GM19351 (cell line): ENCODE measurements around the gene CLEC3B.
"Not testable (repeated sequence)": the region's sequence is repeated elsewhere in the genome, so short reads cannot be mapped to it uniquely, and the experiment has no call there.

ENCODE experiments used
- ATAC-seq: cut with Tn5 transposase; IDR thresholded peaks from one replicate; pipeline ENCODE4 v1.9.1; 2021; ENCODE audit warnings: mild to moderate bottlenecking, moderate library complexity; ENCODE audit not compliant: unreplicated experiment

The CLEC3B gene

DNA sequence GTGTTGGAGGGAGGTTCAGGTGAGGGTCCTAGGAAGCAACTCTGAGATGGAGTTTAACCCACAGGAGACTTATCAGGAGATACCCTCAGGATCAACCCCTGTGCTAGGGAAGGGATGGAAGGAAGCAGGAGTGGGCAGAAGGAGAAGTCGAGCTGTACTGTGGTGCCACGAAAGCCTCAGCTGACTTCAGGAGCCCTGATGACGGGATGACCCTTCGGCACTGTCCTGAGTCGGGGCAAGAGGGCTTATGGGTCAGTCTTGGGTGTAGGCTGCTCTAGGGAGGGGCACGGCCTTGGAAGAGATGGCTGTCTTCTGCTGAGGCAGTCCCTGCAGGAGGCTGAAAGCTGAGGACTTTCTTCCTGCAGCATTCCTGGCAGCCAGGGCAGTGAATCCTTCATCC lies 7.7 kb downstream of the CLEC3B start:
- ATAC-seq: no peak

DNA sequence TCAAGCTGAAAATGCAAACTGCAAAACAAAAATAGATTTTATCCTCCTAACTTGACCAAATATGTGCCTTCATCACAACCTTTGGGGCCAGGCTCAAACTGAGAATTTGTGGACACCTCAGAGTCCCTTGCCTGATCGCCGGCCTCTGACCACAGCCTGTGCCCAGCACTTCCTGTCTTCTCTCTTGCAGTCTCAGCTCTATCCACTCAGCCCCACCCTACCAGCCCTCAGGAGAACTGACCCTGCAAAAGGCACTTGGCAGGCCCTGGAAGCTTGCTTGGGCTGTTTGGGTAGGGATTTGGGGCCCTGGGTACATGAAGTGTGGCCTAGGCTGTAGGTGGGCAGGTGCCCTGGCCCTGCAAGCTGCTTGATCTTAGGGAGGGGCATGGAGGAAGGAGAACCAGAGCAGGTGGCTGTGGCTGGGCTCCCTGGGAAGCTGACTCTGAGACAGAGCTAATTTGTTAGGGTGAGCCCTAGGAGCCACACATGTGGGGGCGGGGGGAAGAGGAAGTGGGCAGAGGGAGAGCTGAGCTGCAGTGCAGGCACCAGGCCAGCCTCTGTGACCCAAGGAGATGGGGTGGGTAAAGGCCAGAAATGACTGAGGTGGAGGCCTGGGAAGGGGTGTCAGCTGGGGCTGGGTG lies 8.6 kb downstream of the CLEC3B start:
- ATAC-seq: no peak

DNA sequence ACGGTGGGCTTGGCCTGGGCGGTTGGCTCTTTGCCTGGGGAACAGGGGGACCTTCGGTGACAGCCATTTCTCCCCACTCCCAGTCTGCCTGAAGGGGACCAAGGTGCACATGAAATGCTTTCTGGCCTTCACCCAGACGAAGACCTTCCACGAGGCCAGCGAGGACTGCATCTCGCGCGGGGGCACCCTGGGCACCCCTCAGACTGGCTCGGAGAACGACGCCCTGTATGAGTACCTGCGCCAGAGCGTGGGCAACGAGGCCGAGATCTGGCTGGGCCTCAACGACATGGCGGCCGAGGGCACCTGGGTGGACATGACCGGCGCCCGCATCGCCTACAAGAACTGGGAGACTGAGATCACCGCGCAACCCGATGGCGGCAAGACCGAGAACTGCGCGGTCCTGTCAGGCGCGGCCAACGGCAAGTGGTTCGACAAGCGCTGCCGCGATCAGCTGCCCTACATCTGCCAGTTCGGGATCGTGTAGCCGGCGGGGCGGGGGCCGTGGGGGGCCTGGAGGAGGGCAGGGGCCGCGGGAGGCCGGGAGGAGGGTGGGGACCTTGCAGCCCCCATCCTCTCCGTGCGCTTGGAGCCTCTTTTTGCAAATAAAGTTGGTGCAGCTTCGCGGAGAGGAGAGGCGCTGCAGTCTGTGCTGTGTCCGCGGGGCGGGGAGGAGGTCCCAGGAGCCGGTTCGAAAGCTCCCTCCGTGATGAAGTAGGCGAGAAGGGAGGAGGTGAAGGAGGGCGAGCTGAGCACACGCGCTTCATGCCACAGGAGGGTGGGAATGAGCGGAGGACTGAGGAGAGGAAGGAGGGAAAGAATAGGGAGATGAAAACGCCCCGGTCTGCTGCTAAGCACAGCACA lies 9.6 kb downstream of the CLEC3B start:
- ATAC-seq: no peak

DNA sequence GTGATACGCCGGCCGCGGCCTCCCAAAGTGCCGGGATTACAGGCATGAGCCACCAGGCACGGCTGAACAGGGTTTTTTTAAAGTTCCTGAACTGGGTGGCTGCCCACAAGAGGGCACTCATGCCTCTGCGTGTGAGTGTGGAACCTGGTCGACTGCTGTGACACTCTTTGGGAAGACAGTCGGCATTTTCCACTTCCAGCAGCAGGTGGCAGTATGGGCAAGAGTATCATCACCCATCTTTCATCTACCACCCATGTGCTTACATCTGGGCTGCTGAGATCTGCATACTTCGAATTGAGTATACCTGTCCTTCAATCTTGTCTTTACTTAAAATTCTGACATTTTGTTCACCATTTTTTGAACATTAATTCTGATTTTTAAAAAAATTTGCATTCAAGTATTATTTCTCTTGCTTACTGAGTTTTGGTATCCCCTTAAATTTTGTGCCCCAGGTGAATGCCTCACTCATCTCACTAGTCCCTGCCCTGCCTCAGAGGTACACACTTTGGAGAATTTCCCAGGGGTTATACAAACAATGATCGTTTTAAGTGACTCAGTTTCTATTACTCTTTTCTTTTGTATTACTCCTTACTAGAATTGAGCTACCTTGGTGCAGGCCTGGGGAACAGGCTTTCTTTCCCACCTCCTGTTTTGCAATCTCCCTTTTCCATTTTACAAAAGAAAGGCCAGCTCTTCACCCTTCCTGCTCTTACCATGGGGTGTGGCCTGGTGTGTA lies 11.8 kb downstream of the CLEC3B start:
- ATAC-seq: peak; percentile 72

DNA sequence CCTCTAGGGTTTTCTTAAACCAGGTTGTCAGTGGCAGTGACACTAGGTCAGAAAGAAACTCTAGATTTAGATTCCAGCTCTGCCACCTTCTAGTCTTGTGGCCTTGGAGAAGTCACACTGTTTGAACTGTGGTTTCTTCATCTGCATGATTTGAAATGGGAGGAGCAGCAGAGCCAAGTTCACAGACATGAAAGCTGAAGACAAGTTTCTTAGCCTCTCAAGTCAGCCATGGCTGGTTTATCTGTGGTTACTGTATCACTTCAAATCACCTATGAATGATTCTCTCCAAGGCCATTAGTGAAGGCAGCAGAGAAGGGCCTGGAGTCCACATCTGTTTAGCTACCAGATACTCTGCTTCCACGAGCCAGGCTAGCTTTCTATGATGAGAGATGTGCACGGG lies 15.6 kb downstream of the CLEC3B start:
- ATAC-seq: no peak

DNA sequence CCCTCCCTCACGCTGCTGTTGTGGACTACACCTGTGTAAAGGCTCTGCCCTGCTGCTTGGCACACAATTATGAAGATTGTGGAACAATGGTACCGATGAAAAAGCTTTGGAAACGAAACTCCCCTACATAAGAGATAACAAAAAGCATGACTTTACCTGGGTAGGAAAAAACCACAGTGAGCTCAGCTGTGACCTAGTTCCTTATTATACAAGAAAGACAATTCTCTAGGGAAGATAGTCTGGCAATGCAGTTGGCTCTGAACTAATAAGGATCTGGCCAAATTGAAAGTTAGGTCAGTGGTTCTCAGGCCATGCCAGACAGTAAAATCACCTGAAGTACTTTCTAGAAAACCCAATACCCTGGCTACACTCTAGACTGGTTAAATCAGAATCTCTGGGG lies 16.1 kb downstream of the CLEC3B start:
- no peak for ATAC-seq

DNA sequence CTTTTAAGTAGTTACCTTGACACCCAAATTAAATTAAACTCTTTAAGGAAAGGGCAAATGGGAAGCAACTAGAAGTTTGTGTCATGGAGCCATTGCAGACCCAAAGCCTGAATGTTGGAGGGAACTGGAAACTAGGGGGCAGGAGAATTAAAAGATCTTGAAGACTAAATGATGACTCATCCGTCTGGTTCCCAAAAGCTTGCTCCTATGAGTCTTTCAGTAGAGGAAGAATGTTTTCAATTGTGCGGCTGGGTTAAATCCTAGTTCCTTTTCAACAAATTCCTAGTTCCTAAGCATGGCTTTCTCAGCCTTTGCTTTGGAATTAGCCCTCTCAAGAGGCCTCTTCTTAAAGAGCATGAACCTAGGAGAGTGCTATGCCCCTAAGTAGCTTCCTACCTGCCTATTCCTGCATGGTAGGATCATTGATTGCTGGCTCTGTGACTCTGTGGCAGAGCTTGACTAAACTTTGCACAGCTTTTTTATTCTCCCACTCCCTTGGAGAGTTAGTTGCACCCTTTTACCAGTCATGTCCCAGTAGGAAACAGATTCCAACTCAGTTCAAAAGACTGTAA lies 17.7 kb downstream of the CLEC3B start:
- no peak for ATAC-seq

DNA sequence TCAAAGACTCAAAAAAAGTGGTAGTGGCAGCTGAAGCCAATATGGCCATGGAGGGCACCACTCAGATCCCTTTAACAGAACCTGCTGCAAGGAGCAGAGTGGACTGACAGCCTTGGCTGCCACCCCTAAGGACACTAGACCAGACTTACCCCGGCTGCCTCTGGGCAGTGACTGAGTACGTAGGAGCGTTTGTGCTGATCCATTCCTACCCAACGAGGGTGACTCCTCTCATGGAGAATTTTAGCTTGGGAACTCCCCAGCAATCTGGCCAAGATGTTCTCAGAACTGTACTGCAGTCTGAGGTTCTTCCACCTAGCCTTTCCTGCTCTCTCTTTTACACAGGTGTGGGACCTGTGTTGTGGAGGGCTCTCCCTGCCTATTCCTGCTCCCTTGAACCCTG lies 22.1 kb downstream of the CLEC3B start:
- no peak for ATAC-seq

DNA sequence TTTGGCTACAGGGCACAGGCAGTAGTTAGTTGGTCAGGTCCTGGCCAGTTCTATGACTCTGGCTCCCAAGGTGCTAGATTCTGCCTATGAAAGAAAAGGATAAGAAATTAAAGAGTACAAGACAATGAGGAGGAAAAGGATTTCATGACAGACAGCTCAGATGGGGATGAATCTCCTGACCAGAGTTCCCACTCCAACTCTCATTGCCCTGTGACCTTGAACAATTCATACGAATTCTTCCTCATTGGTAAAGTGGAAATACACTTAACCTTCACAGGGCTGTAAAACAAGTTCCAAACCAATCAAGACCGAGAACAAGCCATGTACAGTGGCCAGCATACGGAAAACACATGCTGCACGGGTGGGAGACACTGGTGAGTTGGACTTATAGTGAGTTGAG lies 23.7 kb downstream of the CLEC3B start:
- ATAC-seq: no peak

DNA sequence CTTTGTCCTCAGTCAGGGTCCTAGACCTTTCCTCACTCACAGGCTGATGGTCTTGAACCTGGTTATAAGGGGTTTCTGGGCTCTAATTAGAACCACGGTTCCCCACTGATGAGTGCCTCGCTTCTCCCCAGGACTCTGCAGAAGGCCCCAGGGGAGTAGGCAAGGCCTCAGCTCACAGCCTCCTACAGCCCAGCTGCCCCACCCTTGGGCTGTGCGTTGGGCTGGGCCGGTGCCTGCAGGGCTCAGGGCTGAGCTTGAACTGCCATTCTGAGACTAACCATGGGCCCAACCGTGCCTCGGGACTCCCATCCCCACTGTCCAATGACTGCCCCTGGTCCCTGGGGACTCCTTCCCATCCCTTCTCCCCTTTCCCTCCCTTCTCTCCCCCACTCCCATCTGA lies 25.6 kb downstream of the CLEC3B start:
- ATAC-seq: no peak

DNA sequence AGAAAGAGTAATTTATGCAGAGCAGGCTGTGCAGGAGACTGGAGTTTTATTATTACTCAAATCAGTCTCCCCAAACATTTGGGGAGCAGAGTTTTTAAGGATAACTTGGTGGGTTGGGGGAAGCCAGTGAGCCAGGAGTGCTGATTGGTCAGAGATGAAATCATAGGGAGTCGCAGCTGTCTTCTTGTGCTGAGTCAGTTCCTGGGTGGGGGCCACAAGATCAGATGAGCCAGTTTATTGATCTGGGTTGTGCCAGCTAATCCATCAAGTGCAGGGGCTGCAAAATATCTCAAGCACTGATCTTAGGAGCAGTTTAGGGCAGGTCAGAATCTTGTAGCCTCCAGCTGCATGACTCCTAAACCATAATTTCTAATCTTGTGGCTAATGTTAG lies 27.7 kb downstream of the CLEC3B start:
- ATAC-seq: not testable (repeated sequence)

DNA sequence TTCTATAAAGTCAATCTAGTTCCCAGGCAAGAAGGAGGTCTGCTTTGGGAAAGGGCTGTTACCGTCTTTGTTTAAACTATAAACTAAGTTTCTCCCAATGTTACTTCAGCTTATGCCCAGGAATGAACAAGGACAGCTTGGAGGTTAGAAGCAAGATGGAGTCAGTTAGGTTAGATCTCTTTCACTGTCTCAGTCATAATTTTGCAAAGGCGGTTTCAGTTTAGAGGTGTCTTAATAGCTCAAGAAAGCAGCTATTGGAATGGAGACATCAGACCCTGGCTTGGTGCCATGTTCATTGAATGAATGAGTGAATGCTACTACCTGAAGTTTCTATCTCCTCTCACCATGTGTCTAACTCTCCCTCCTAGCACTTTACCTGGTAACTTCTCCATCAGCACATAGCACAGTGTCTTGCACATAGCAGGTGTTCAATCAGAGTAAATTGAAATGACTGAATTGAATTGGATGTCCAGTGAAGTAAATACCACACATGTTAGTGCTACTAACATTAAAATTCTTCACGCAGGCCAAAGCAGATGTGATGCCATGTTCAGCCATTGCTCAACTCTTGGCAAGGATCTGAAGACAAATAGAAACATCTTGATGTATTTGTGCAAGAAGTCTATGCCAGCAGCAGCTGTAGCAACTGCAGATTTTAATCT lies 28.2 kb downstream of the CLEC3B start:
- ATAC-seq: no peak

DNA sequence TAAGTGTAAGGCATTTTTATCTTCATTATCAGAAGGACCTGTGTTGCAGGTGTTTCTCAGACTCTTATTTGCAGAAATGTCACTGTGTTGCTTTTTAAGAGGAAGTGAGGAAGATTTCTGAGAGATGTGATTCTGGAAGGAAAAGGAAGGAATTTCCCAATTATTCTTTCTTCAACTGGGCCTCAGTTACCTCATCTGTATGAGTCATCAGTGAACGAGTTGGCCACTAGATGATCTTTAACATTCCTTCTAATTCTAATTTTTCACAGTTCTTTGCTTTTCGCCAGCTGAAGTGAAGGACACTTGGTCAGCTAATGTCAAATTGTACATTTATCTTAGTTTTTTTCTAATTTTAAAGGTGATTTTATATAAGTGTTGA lies 28.9 kb downstream of the CLEC3B start:
- no peak for ATAC-seq

DNA sequence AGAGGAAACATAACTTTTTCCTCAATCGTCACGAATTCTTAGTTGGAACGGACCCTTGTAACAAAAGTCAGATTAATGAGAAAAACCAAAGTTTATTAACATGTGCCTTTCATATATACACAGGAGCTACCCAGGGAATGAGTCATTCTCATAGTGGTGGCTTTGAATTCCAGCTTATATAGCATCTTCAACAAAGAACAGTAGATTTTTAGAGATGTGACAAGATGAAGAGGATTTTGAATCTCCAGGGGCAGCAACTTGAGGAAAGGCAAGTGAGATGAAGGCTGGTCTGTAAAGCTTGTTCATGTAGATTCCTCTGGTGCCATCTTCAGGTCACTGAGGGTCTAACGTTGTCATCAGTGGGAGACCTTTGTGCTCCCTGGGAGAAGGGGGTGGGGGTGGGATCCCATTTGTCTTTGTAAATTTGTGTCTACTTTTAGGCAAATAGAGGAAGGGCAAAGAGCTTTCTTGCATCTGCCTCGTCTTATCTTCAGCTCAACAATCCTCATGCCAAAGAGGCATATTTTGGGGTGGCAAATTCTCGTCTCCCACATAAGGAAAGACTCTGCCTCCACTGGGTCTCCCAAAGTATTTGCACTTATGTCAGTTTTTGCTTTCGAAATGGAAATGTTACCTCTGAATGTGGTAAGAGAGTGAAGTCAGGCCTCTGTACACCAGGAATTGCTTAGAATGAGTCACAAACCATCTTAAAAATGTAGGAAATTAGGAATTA lies 29.5 kb downstream of the CLEC3B start:
- no peak for ATAC-seq

DNA sequence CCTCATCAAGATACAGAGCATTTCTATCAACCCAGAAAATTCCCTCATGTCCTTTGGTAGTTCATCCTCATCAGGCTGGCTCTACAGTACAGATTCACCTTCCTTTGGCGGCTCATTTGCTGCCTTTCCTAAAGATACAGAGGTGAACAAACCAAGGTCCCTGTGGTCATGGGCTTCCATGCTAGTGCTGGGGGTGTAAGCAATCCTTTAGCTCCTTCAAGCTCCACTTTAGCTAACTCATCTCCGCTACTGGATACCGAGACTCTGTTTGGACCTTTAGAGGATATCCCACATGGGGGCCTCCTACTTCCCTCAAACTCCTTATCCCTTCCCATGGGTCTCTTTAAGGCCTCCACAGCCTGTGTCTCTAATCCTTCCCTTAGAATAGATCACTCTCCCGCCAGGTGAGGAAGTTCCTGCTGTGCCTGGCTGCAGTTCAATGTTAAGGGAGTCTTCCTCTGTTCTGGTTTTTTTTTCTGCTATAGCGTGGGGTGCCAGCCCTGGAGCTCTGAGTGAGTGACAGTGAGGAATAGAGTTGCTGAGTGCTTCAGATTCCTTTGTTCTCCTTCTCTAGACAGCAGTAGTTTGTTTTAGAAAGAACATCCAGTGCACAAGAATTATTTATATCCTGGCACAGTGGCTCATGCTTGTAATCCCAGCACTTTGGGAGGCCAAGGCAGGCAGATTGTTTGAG lies 30.7 kb downstream of the CLEC3B start:
- ATAC-seq: no peak

DNA sequence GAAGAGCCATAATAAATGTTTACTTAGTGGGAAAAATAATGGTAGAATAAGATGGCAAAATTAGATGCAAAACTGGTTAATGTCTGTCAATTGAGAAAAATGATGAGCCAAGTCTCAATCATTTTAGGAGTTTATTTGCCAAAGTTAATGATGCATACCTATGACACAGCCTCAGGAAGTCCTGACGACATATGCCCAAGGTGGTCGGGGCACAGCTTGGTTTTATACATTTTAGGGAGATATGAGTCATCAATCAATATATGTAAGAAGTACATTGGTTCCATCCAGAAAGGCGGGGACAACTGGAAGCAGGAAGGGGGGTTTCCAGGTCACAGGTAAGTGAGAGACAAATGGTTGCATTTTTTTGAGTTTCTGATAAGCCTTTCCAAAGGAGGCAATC lies 31.5 kb downstream of the CLEC3B start:
- no peak for ATAC-seq

DNA sequence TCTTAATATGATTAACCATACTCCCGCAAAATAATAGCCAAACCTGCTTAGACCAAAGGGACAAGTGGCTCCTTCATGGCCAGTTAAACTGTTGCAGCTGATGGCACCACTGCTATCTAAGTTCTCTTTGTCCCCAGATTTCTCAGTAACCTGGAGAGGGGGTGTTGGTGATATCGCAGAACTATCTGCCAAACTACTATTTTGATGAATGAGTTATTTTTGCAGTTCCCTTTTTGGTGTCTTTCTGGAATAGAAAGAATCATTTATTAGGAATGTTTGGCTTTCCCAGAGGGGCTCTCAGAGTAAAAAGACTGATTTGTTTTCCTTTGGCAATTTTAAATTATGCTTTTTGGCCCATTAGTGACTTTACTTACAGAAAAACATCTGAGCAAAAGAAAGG lies 33.0 kb downstream of the CLEC3B start:
- ATAC-seq: no peak

DNA sequence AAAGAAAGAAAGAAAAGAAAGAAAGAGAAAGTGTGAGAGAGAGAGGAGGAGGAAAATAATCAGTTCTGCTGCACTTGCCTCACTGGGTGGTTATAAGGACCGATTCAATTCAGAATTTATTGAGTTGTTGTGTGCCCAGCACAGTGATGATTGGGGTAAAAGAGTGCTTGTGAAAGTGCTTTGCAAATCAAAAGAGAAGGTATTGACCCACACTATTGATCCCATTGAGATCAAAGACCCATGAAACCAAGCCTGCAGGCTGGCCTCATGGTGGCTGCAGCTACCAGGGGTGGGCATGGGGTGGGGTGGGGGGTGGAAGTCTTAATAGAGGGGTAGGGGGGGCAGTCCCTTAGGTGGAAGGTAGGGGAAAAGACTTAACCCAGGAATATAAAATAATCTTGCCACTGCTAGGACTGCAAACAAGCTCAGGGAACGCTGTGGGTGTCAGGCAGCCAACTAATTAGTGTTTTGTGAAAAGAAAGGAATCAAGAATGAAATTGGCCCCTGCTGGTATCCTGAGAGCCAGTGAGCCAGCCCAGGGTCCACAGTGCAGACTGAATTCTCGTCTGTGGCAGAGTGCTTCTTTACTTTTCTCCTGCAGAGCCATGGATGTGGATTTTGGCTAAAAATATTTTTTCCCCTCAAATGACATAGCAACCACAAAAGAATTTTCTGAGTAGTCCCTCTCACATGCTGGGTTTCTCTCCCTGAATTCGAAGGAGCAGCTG lies 34.2 kb downstream of the CLEC3B start:
- no peak for ATAC-seq

DNA sequence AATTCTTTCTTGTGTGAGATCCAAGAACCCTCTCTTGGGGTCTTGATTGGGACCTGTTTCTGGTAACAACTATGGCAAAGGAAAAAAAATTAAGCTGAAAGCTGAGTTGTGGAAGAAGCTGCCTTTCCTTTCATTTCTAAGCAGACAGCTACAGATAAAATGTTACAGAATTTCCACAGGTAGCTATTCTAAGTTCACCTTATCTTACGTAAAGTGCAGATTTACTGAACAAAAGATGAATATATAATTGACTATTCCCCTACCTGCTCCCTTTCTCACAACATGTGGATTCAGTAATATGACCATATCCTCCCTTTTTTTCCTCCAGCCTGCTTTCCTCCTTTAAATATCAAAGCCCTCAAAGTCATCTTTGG lies 36.6 kb downstream of the CLEC3B start:
- ATAC-seq: no peak
